HAP-1 (cell line): ENCODE data around the gene SLC26A6.

Experiments used
- DNase-seq, 2 experiments: peaks; one replicate each; pipeline ENCODE4 v3.0.0-alpha.2; 2016 to 2020; ENCODE audit warnings: low spot score in 2 of 2
- H3K27me3 ChIP-seq: fragments of 250-450 bp; sonication (Bioruptor Pico); 2 replicates; pipeline ENCODE4 v1.5.1; 2020; ENCODE audit warnings: low read depth, mild to moderate bottlenecking, moderate library complexity
- H3K36me3 ChIP-seq: fragments of 250-450 bp; sonication (Bioruptor Pico); replicated peaks from 2 replicates; pipeline ENCODE4 v1.5.1; 2020; ENCODE audit warnings: mild to moderate bottlenecking
- H3K4me1 ChIP-seq: fragments of 250-450 bp; sonication (Bioruptor Pico); 2 replicates; pipeline ENCODE4 v1.5.1; 2020; ENCODE audit warnings: mild to moderate bottlenecking
- H3K4me3 ChIP-seq: fragments of 250-450 bp; sonication (Bioruptor Pico); 2 replicates; pipeline ENCODE4 v1.5.1; 2020; ENCODE audit warnings: mild to moderate bottlenecking, moderate library complexity
- H3K9me3 ChIP-seq: fragments of 250-450 bp; sonication (Bioruptor Pico); 2 replicates; pipeline ENCODE4 v1.5.1; 2020; ENCODE audit warnings: mild to moderate bottlenecking, moderate library complexity
- in situ Hi-C: fragments of 300-500 bp; cut with MboI; formaldehyde crosslinking; loops from 3 replicates; pipeline ENCODE4 v1.14.3; 2020; ENCODE audit warnings: low sequenced_read_pairs, inconsistent platforms, mixed read lengths

The SLC26A6 gene, protein sequence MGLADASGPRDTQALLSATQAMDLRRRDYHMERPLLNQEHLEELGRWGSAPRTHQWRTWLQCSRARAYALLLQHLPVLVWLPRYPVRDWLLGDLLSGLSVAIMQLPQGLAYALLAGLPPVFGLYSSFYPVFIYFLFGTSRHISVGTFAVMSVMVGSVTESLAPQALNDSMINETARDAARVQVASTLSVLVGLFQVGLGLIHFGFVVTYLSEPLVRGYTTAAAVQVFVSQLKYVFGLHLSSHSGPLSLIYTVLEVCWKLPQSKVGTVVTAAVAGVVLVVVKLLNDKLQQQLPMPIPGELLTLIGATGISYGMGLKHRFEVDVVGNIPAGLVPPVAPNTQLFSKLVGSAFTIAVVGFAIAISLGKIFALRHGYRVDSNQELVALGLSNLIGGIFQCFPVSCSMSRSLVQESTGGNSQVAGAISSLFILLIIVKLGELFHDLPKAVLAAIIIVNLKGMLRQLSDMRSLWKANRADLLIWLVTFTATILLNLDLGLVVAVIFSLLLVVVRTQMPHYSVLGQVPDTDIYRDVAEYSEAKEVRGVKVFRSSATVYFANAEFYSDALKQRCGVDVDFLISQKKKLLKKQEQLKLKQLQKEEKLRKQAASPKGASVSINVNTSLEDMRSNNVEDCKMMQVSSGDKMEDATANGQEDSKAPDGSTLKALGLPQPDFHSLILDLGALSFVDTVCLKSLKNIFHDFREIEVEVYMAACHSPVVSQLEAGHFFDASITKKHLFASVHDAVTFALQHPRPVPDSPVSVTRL

GRCh38 chr3:48635222-48636021, at the start of gene SLC26A6:
SLC26A6 (minus strand) TSS chr3:48635461; CDS start chr3:48635393, 68 bp downstream.
- in situ Hi-C loops, result no loop called here
- peak within 1 kb of the TSS; percentile 85 for H3K4me3 ChIP-seq
- H3K9me3 ChIP-seq, result no peaks in the 10 kb centered on the region
- no peaks in the 10 kb centered on the region for H3K27me3 ChIP-seq
- H3K4me1 ChIP-seq, result peaks cover 12% of the 10 kb centered on the region
- peaks cover 14% of the 10 kb centered on the region; the same call in 1 of the 2 replicates for H3K36me3 ChIP-seq
- peak; percentile 95 to 98 for DNase-seq

GRCh38 chr3:48684480-48685143, 49.4 kb upstream of the SLC26A6 start:
- in situ Hi-C loops, result no loop called here
- peak overlapping the region; percentile 84 for H3K4me3 ChIP-seq
- H3K4me1 ChIP-seq, result peaks cover 13% of the 10 kb centered on the region
- peaks cover 54% of the 10 kb centered on the region for H3K36me3 ChIP-seq
- H3K9me3 ChIP-seq, result no peaks in the 10 kb centered on the region
- no peak for DNase-seq
- H3K27me3 ChIP-seq, result no peaks in the 10 kb centered on the region

DNA sequence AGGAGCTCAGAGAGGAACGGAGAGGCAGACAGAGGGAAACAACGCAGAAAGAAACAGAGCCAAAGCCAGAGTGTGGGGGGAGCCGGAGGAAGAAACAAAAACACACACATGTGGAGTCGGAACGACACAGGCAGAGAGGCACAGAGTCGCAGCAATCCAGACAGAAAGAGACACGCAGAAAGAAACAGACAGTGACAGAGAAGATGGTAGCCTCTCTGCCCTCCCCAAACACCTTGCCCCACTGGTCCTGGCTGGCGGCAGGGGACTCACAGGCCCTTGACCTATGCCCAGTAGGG, 48.7 kb upstream of the SLC26A6 start:
- DNase-seq, result no peak
- peaks cover 53% of the 10 kb centered on the region for H3K36me3 ChIP-seq
- H3K4me1 ChIP-seq, result peaks cover 13% of the 10 kb centered on the region
- in situ Hi-C loops, result no loop called here
- H3K27me3 ChIP-seq, result no peaks in the 10 kb centered on the region
- no peaks in the 10 kb centered on the region for H3K9me3 ChIP-seq
- peak overlapping the region; percentile 84 for H3K4me3 ChIP-seq

GRCh38 chr3:48682786-48683185, 47.5 kb upstream of the SLC26A6 start:
- in situ Hi-C loops, result no loop called here
- DNase-seq, result no peak
- no peak overlapping the region for H3K4me3 ChIP-seq
- peaks cover 13% of the 10 kb centered on the region for H3K4me1 ChIP-seq
- no peaks in the 10 kb centered on the region for H3K9me3 ChIP-seq
- peaks cover 52% of the 10 kb centered on the region for H3K36me3 ChIP-seq
- no peaks in the 10 kb centered on the region for H3K27me3 ChIP-seq

DNA sequence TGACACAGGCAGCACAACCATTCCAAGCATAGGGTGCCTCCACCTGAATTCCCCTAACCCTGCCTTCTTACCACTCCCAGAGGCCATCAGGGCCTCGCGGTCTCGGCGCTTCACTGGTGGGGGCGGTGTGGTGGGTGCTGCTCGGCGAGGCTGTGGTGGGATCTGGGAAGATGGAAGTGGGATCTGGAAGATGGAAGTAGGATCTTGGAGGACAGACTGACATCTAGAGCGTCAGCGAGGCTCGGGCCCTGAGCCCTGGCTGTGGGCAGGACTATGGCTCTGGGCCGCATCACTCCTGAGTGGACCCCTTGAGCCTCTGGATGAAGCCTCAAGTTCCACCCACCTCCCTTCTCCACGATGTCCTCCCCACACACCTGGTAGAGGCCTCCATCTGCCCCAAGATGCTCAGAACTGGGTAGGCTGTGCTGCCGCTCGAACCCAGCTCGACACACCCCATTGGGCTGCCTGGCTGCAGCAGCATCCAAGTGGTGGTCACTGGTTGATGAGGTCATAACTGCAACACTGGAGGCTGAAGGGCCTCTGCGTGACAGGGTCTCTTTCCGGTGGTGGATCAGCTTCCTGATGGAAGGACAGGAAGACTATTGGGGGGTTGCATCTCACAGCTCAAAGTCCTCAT, 46.8 kb upstream of the SLC26A6 start:
- Histone ChIP-seq H3K9me3 (no peaks in the 10 kb centered on the region), H3K4me3 (no peak overlapping the region), H3K27me3 (no peaks in the 10 kb centered on the region), H3K36me3 (peaks cover 51% of the 10 kb centered on the region), H3K4me1 (peaks cover 13% of the 10 kb centered on the region)
- in situ Hi-C loops, result no loop called here
- no peak for DNase-seq

- no peaks in the 10 kb centered on the region for H3K27me3 ChIP-seq
- H3K4me3 ChIP-seq, result no peak overlapping the region
- H3K4me1 ChIP-seq, result peaks cover 13% of the 10 kb centered on the region
- no peaks in the 10 kb centered on the region for H3K9me3 ChIP-seq
- H3K36me3 ChIP-seq, result peaks cover 52% of the 10 kb centered on the region
- DNase-seq, result no peak
- in situ Hi-C loops, result no loop called here
These were observed 46.2 kb upstream of the SLC26A6 start for GRCh38 chr3:48681541-48681880.

GRCh38 chr3:48680811-48681540, 45.7 kb upstream of the SLC26A6 start:
- DNase-seq, result no peak
- H3K27me3 ChIP-seq, result no peaks in the 10 kb centered on the region
- in situ Hi-C loops, result no loop called here
- H3K4me3 ChIP-seq, result no peak overlapping the region
- H3K4me1 ChIP-seq, result peaks cover 13% of the 10 kb centered on the region
- peaks cover 58% of the 10 kb centered on the region for H3K36me3 ChIP-seq
- H3K9me3 ChIP-seq, result no peaks in the 10 kb centered on the region

- no peak for DNase-seq
- peaks cover 11% of the 10 kb centered on the region for H3K4me1 ChIP-seq
- peaks cover 66% of the 10 kb centered on the region for H3K36me3 ChIP-seq
- no peak overlapping the region for H3K4me3 ChIP-seq
- H3K27me3 ChIP-seq, result no peaks in the 10 kb centered on the region
- in situ Hi-C loops, result no loop called here
- H3K9me3 ChIP-seq, result no peaks in the 10 kb centered on the region
These were observed 44.4 kb upstream of the SLC26A6 start for GRCh38 chr3:48679411-48680391.

GRCh38 chr3:48678566-48679380, 43.5 kb upstream of the SLC26A6 start:
- no peak overlapping the region for H3K4me3 ChIP-seq
- H3K9me3 ChIP-seq, result no peaks in the 10 kb centered on the region
- in situ Hi-C loops, result no loop called here
- no peak for DNase-seq
- no peaks in the 10 kb centered on the region for H3K27me3 ChIP-seq
- H3K4me1 ChIP-seq, result peaks cover 2% of the 10 kb centered on the region
- H3K36me3 ChIP-seq, result peaks cover 69% of the 10 kb centered on the region

- in situ Hi-C loops, result no loop called here
- Histone ChIP-seq H3K9me3 (no peaks in the 10 kb centered on the region), H3K4me1 (no peaks in the 10 kb centered on the region), H3K27me3 (no peaks in the 10 kb centered on the region), H3K4me3 (no peak overlapping the region), H3K36me3 (peaks cover 69% of the 10 kb centered on the region)
- DNase-seq, result no peak
These were observed 42.8 kb upstream of the SLC26A6 start for GRCh38 chr3:48678056-48678455.

DNA sequence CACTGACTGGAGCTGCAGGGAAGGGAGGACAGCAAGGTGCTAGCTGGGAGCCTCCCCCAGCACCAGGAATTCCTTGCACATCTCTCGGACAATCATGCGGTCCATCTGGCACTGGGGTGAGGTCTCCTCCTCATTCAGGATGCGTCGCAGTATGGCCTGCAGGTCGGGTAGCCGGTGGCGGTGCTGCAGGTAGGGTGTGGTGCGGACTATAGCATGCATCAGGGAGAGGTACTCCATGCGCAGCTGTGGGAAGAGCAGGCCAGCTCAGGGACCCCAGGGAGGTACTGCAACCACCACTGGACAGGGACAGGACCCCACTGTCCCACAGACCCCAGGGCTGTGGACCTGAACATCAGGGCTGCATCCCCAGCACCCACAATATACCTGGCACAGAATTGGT, 39.2 kb upstream of the SLC26A6 start:
- no peaks in the 10 kb centered on the region for H3K27me3 ChIP-seq
- H3K4me1 ChIP-seq, result no peaks in the 10 kb centered on the region
- no peak for DNase-seq
- no peak overlapping the region for H3K4me3 ChIP-seq
- in situ Hi-C loops, result no loop called here
- no peaks in the 10 kb centered on the region for H3K9me3 ChIP-seq
- peaks cover 46% of the 10 kb centered on the region for H3K36me3 ChIP-seq
